HG03025 (cell line): Measurements from ENCODE around the gene PARD6G.
"Not testable (repeated sequence)": the region's sequence is repeated elsewhere in the genome, so short reads cannot be mapped to it uniquely, and the experiment has no call there.

Experiments
- ATAC-seq: cut with Tn5 transposase; IDR thresholded peaks from one replicate; pipeline ENCODE4 v1.9.1; 2021; ENCODE audit warnings: mild to moderate bottlenecking, moderate library complexity; ENCODE audit not compliant: unreplicated experiment, low FRiP score

PARD6G gene

GRCh38 chr18:80243204-80243603 lies 4.1 kb downstream of the PARD6G start:
- no peak for ATAC-seq

- ATAC-seq = no peak
These were observed 5.2 kb downstream of the PARD6G start for GRCh38 chr18:80241919-80242777.

GRCh38 chr18:80239830-80240229 lies 7.5 kb downstream of the PARD6G start:
- no peak for ATAC-seq

- no peak for ATAC-seq
These were observed 8.6 kb downstream of the PARD6G start for GRCh38 chr18:80238651-80239260.

GRCh38 chr18:80237519-80237918 lies 9.8 kb downstream of the PARD6G start:
- not testable (repeated sequence) for ATAC-seq

- no peak for ATAC-seq
These were observed 12.9 kb downstream of the PARD6G start for GRCh38 chr18:80234398-80234797.

GRCh38 chr18:80233899-80234298 lies 13.4 kb downstream of the PARD6G start:
- ATAC-seq = no peak

- ATAC-seq = no peak
These were observed 14.0 kb downstream of the PARD6G start for GRCh38 chr18:80233201-80233835.

- no peak for ATAC-seq
These were observed 14.6 kb downstream of the PARD6G start for GRCh38 chr18:80232710-80233109.

GRCh38 chr18:80232030-80232429 lies 15.3 kb downstream of the PARD6G start:
- ATAC-seq = no peak

GRCh38 chr18:80231616-80232015 lies 15.7 kb downstream of the PARD6G start:
- no peak for ATAC-seq

GRCh38 chr18:80231151-80231550 lies 16.2 kb downstream of the PARD6G start:
- no peak for ATAC-seq

- ATAC-seq = no peak
These were observed 17.3 kb downstream of the PARD6G start for GRCh38 chr18:80229766-80230745.

- no peak for ATAC-seq
These were observed 18.0 kb downstream of the PARD6G start for GRCh38 chr18:80229363-80229762.

- no peak for ATAC-seq
These were observed 19.1 kb downstream of the PARD6G start for GRCh38 chr18:80228051-80228848.

GRCh38 chr18:80227472-80227871 lies 19.8 kb downstream of the PARD6G start:
- ATAC-seq = no peak

GRCh38 chr18:80225685-80226084 lies 21.6 kb downstream of the PARD6G start:
- ATAC-seq = no peak

GRCh38 chr18:80223581-80224148 lies 23.6 kb downstream of the PARD6G start:
- no peak for ATAC-seq

- ATAC-seq = not testable (repeated sequence)
These were observed 27.8 kb downstream of the PARD6G start for GRCh38 chr18:80219488-80219887.
